Measurements from ENCODE around the gene DCAF17. TPM values are rescaled to one million over a fixed set of nuclear protein-coding genes. Genes with fewer than 3 reads are reported as not detected.
"Not testable (repeated sequence)": the region's sequence is repeated elsewhere in the genome, so short reads cannot be mapped to it uniquely, and the experiment has no call there.

The DCAF17 gene
- total RNA-seq, 1 donor from 2014 or later: 25.2 TPM

DNA sequence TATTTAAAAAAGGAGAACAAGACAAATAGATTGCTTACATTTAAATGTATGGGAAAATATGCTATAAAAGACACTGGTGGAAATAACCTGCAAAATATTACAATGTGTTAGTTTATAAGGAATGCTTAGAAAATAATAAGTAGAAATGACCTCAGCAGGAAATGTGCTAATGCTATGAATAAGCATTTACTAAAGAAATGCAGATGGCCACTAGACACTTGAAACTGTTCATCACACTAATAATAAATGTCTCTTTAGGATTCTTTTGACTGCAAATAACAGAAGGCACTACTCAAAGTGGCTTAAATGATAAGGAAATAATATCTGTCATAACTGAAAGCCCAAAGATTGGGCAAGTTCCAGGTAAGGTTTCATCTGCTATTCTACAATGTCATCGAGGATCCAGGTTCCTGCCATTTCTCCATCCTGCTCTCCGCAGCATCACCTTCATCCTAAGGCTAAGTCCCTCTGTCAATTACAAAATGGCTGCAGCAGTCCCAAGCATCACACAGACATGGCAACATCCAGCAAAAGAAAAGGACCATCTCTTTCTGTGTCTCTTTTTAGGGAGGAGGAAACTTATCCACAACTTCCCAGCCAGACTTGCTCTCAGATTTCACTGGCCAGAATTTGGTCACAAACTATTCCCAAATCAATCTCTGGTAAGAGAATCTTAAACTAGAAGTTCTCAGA, 22.1 kb upstream of the DCAF17 start:
- TF ChIP-seq EZH2 (IDR thresholded peaks at IDR 0.05; ENCODE audit: insufficient read depth, low read length): no peak
- TF ChIP-seq, protein P1, sequence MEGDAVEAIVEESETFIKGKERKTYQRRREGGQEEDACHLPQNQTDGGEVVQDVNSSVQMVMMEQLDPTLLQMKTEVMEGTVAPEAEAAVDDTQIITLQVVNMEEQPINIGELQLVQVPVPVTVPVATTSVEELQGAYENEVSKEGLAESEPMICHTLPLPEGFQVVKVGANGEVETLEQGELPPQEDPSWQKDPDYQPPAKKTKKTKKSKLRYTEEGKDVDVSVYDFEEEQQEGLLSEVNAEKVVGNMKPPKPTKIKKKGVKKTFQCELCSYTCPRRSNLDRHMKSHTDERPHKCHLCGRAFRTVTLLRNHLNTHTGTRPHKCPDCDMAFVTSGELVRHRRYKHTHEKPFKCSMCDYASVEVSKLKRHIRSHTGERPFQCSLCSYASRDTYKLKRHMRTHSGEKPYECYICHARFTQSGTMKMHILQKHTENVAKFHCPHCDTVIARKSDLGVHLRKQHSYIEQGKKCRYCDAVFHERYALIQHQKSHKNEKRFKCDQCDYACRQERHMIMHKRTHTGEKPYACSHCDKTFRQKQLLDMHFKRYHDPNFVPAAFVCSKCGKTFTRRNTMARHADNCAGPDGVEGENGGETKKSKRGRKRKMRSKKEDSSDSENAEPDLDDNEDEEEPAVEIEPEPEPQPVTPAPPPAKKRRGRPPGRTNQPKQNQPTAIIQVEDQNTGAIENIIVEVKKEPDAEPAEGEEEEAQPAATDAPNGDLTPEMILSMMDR (IDR thresholded peaks at IDR 0.05; ENCODE audit: insufficient read depth, low read depth, low read length): no peak
- H3K27ac ChIP-seq (ENCODE audit: low read depth, low read length): peak overlapping the region; percentile 5
- H3K9ac ChIP-seq (ENCODE audit: low read length): no peak overlapping the region
- H2AFZ ChIP-seq (ENCODE audit: low read depth, low read length): no peak overlapping the region
- peaks cover 3% of the 10 kb centered on the region for H4K20me1 ChIP-seq (ENCODE audit: insufficient read depth, low read length)
- H3K79me2 ChIP-seq (ENCODE audit: insufficient read depth, low read length): peaks cover 8% of the 10 kb centered on the region
- no peak overlapping the region for H3K4me3 ChIP-seq (ENCODE audit: insufficient read depth, low read depth, low read length)
- peaks cover 22% of the 10 kb centered on the region for H3K4me1 ChIP-seq (ENCODE audit: insufficient read depth, low read length)
- no peaks in the 10 kb centered on the region for H3K9me3 ChIP-seq (ENCODE audit: insufficient read depth, low read depth, low read length)
- peak; percentile 71 for FAIRE-seq
- no peaks in the 10 kb centered on the region for H3K27me3 Mint-ChIP-seq (ENCODE audit: low read depth, unreplicated experiment)
- no peaks in the 10 kb centered on the region for H3K36me3 ChIP-seq (ENCODE audit: insufficient read depth, low read length)
- peaks cover 19% of the 10 kb centered on the region for H3K4me1 Mint-ChIP-seq (ENCODE audit: low read depth, unreplicated experiment)
- H3K27me3 ChIP-seq (ENCODE audit: insufficient read depth, low read length): no peaks in the 10 kb centered on the region
- no peak overlapping the region for H3K4me3 Mint-ChIP-seq (ENCODE audit: unreplicated experiment)
- no peaks in the 10 kb centered on the region for H3K9me3 Mint-ChIP-seq (ENCODE audit: unreplicated experiment)
- H3K4me2 ChIP-seq (ENCODE audit: low read length): peak overlapping the region; percentile 27
- H3K36me3 Mint-ChIP-seq (ENCODE audit: low read depth, unreplicated experiment): peaks cover 2% of the 10 kb centered on the region
- peak overlapping the region; percentile 73 for H3K27ac Mint-ChIP-seq (ENCODE audit: unreplicated experiment)
- DNase-seq (ENCODE audit: low read depth): no peak

DNA sequence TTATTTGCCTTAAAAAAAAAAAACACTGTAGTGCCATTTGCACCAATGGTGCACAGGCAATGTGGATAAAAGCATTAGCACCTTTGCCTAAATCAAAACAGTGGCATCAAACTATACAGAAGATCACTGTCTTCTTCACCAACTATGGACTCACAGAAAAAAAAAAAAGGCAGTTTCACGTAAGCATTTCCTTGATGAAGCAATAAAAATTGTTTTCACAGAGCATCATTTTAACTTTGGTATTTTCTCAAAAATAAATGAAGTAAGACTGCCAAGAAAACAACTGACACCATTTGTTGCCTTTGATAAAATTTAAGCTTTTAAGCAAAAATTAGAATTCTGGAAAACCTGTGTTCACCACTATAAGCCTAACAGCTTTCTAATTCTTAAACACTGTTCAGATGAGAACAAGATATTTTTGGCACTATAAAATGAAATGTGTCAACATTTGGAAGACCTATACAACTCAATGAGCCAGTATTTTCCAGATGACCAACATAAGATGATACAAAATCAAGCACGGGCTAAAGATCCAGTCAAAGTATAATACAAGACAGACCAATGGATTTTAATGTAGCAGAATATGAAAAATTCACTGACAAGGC, 21.4 kb upstream of the DCAF17 start:
- Histone ChIP-seq H3K36me3 (ENCODE audit: insufficient read depth, low read length) (no peaks in the 10 kb centered on the region), H3K4me3 (ENCODE audit: insufficient read depth, low read depth, low read length) (no peak overlapping the region), H3K4me1 (ENCODE audit: insufficient read depth, low read length) (peaks cover 22% of the 10 kb centered on the region), H3K79me2 (ENCODE audit: insufficient read depth, low read length) (peaks cover 8% of the 10 kb centered on the region), H3K9ac (ENCODE audit: low read length) (no peak overlapping the region), H3K27ac (ENCODE audit: low read depth, low read length) (no peak overlapping the region), H3K27me3 (ENCODE audit: insufficient read depth, low read length) (no peaks in the 10 kb centered on the region), H3K4me2 (ENCODE audit: low read length) (no peak overlapping the region), H2AFZ (ENCODE audit: low read depth, low read length) (no peak overlapping the region), H3K9me3 (ENCODE audit: insufficient read depth, low read depth, low read length) (no peaks in the 10 kb centered on the region), H4K20me1 (ENCODE audit: insufficient read depth, low read length) (peaks cover 3% of the 10 kb centered on the region)
- no peak overlapping the region for H3K4me3 Mint-ChIP-seq (ENCODE audit: unreplicated experiment)
- FAIRE-seq: peak; percentile 76
- no peaks in the 10 kb centered on the region for H3K9me3 Mint-ChIP-seq (ENCODE audit: unreplicated experiment)
- DNase-seq (ENCODE audit: low read depth): no peak
- peaks cover 19% of the 10 kb centered on the region for H3K4me1 Mint-ChIP-seq (ENCODE audit: low read depth, unreplicated experiment)
- H3K27ac Mint-ChIP-seq (ENCODE audit: unreplicated experiment): no peak overlapping the region
- TF ChIP-seq EZH2 (IDR thresholded peaks at IDR 0.05; ENCODE audit: insufficient read depth, low read length): no peak
- TF ChIP-seq, protein P1 (IDR thresholded peaks at IDR 0.05; ENCODE audit: insufficient read depth, low read depth, low read length): no peak
- H3K27me3 Mint-ChIP-seq (ENCODE audit: low read depth, unreplicated experiment): no peaks in the 10 kb centered on the region
- peaks cover 2% of the 10 kb centered on the region for H3K36me3 Mint-ChIP-seq (ENCODE audit: low read depth, unreplicated experiment)

DNA sequence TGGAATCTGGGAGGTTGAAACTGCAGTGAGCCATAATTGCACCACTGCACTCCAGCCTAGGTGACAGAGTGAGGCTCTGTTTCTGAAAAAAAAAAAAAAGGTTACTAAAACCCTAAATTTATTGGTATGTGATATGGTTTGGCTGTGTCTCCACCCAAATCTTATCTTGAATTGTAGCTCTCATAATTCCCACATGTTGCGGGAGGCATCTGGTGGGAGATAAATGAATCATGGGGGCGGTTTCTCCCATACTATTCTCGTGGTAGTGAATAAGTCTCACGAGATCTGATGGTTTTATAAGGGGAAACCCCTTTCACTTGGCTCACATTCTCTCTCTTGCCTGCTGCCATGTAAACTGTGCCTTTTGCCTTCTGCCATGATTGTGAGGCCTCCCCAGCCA, 19.4 kb upstream of the DCAF17 start:
- H3K27me3 Mint-ChIP-seq (ENCODE audit: low read depth, unreplicated experiment); H3K4me2 ChIP-seq (ENCODE audit: low read length); H3K9me3 Mint-ChIP-seq (ENCODE audit: unreplicated experiment); H3K36me3 Mint-ChIP-seq (ENCODE audit: low read depth, unreplicated experiment); H3K27ac ChIP-seq (ENCODE audit: low read depth, low read length); H3K27me3 ChIP-seq (ENCODE audit: insufficient read depth, low read length); H3K9me3 ChIP-seq (ENCODE audit: insufficient read depth, low read depth, low read length); FAIRE-seq; H3K27ac Mint-ChIP-seq (ENCODE audit: unreplicated experiment); H2AFZ ChIP-seq (ENCODE audit: low read depth, low read length); H4K20me1 ChIP-seq (ENCODE audit: insufficient read depth, low read length); H3K79me2 ChIP-seq (ENCODE audit: insufficient read depth, low read length); H3K4me3 ChIP-seq (ENCODE audit: insufficient read depth, low read depth, low read length); H3K9ac ChIP-seq (ENCODE audit: low read length); H3K36me3 ChIP-seq (ENCODE audit: insufficient read depth, low read length); H3K4me3 Mint-ChIP-seq (ENCODE audit: unreplicated experiment); DNase-seq (ENCODE audit: low read depth): not testable (repeated sequence)
- peaks cover 18% of the 10 kb centered on the region for H3K4me1 ChIP-seq (ENCODE audit: insufficient read depth, low read length)
- peaks cover 15% of the 10 kb centered on the region for H3K4me1 Mint-ChIP-seq (ENCODE audit: low read depth, unreplicated experiment)
